Body of pancreas (tissue), 4 donors: ENCODE measurements around the gene ADGRA3.

Experiments used
- CTCF ChIP-seq, 7 experiments: fragments of 450-650 bp in 4 of 7; fragments of 200-600 bp in 3 of 7; sonication (generic) in 3 of 7; IDR thresholded peaks; one replicate each; pipeline ENCODE4 v1.5.1; 2016 to 2019; ENCODE audit warnings: antibody characterized with exemption in 7 of 7
- POLR2A ChIP-seq, 3 donors: fragments of 450-650 bp; IDR thresholded peaks; one replicate each; pipeline ENCODE4 v1.6.1; 2016; ENCODE audit warnings: antibody characterized with exemption in 3 of 3, mild to moderate bottlenecking in 2 of 3

GRCh38 chr4:22514481-22514880, 1.4 kb downstream of the ADGRA3 start:
- TF ChIP-seq CTCF (IDR thresholded peaks at IDR 0.05) (no peak), POLR2A (IDR thresholded peaks at IDR 0.05) (no peak)
